EH (cell line): Measurements from ENCODE around the gene PPP2R2C.

Experiments
- DNase-seq: peaks from one replicate; pipeline ENCODE4 v3.0.0-alpha.2; 2015; ENCODE audit warnings: low read depth

Gene PPP2R2C

GRCh38 chr4:6282314-6282771 lies 190.1 kb downstream of the PPP2R2C start:
- peak; percentile 62 for DNase-seq

- DNase-seq: no peak
Observed at GRCh38 chr4:6281436-6282313, 190.7 kb downstream of the PPP2R2C start.

- no peak for DNase-seq
Observed at GRCh38 chr4:6280365-6280996, 191.9 kb downstream of the PPP2R2C start.

- DNase-seq: no peak
Observed at GRCh38 chr4:6279582-6280289, 192.7 kb downstream of the PPP2R2C start.

GRCh38 chr4:6278801-6279197 lies 193.6 kb downstream of the PPP2R2C start:
- no peak for DNase-seq

GRCh38 chr4:6277935-6278800 lies 194.2 kb downstream of the PPP2R2C start:
- DNase-seq: no peak

- no peak for DNase-seq
Observed at GRCh38 chr4:6277139-6277802, 195.1 kb downstream of the PPP2R2C start.

GRCh38 chr4:6275898-6276806 lies 196.3 kb downstream of the PPP2R2C start:
- no peak for DNase-seq

- DNase-seq: no peak
Observed at GRCh38 chr4:6275351-6275750, 197.1 kb downstream of the PPP2R2C start.

GRCh38 chr4:6273661-6273990 lies 198.8 kb downstream of the PPP2R2C start:
- DNase-seq: no peak

GRCh38 chr4:6272863-6273660 lies 199.4 kb downstream of the PPP2R2C start:
- peak; percentile 88 for DNase-seq

GRCh38 chr4:6271701-6272465 lies 200.5 kb downstream of the PPP2R2C start:
- DNase-seq: no peak

- no peak for DNase-seq
Observed at GRCh38 chr4:6271206-6271605, 201.2 kb downstream of the PPP2R2C start.

GRCh38 chr4:6270636-6271121 lies 201.7 kb downstream of the PPP2R2C start:
- peak; percentile 38 for DNase-seq
